ENCODE measurements around the gene SLC51B. TPM values are rescaled to one million over a fixed set of nuclear protein-coding genes. Genes with fewer than 3 reads are reported as not detected.

The SLC51B gene
- total RNA-seq, 1 experiment from 2014 or later, result 0.24 TPM

GRCh38 chr15:65102912-65103311 lies 57.7 kb downstream of the SLC51B start:
- no peak for DNase-seq (ENCODE audit: low read depth, low spot score)
- in situ Hi-C loops (cut with HindIII; ENCODE audit: low pct_unique_long_range_greater_than_20kb, low sequenced_read_pairs), result no loop called here

Other genes with a start within 250 kb of the SLC51B start
- 7.0 and 9.3 TPM in 2 replicates for gene PIF1, start 219.7 kb upstream of the SLC51B start, total RNA-seq (2014; rRNA removed; shearing (Covaris generic))
- gene PLEKHO2, start 203.5 kb upstream of the SLC51B start, total RNA-seq (2014; rRNA removed; shearing (Covaris generic)), result 35.4 and 37.1 TPM in 2 replicates
- gene ANKDD1A, start 133.5 kb upstream of the SLC51B start, total RNA-seq (2014; rRNA removed; shearing (Covaris generic)), result 1.5 and 1.7 TPM in 2 replicates
- 61.6 and 64.9 TPM in 2 replicates for gene SPG21, start 55.5 kb upstream of the SLC51B start, total RNA-seq (2014; rRNA removed; shearing (Covaris generic))
- 33.6 and 43.9 TPM in 2 replicates for gene MTFMT, start 15.7 kb upstream of the SLC51B start, total RNA-seq (2014; rRNA removed; shearing (Covaris generic))
- gene RASL12, start 22.6 kb downstream of the SLC51B start, total RNA-seq (2014; rRNA removed; shearing (Covaris generic)), result not detected in 2 replicates
- gene KBTBD13, start 31.4 kb downstream of the SLC51B start, total RNA-seq (2014; rRNA removed; shearing (Covaris generic)), result not detected in 2 replicates
- 31.1 and 31.5 TPM in 2 replicates for gene UBAP1L, start 69.8 kb downstream of the SLC51B start, total RNA-seq (2014; rRNA removed; shearing (Covaris generic))
- gene PDCD7, start 88.4 kb downstream of the SLC51B start, total RNA-seq (2014; rRNA removed; shearing (Covaris generic)), result 25.5 and 27.5 TPM in 2 replicates
- 44.6 and 46.2 TPM in 2 replicates for gene CLPX, start 140.0 kb downstream of the SLC51B start, total RNA-seq (2014; rRNA removed; shearing (Covaris generic))
- gene CILP, start 166.1 kb downstream of the SLC51B start, total RNA-seq (2014; rRNA removed; shearing (Covaris generic)), result 0.13 TPM in 1 of 2 replicates, not detected in the other
- 7.4 and 10.1 TPM in 2 replicates for gene PARP16, start 241.5 kb downstream of the SLC51B start, total RNA-seq (2014; rRNA removed; shearing (Covaris generic))

Data from SK-MEL-5 (cell line).